Ovary (tissue), 9 donors: Measurements from ENCODE around the gene TXNRD2. TPM values are rescaled to one million over a fixed set of nuclear protein-coding genes. Genes with fewer than 3 reads are reported as not detected.

Experiments
- DNase-seq, 5 donors: peaks; one replicate each; pipeline ENCODE4 v3.0.0-alpha.2; 2019 to 2020
- H3K27ac ChIP-seq, 2 donors: fragments of 200-600 bp; one replicate each; pipeline versions ENCODE4 v1.5.1 to v1.8.0; 2019 to 2022
- H3K27me3 ChIP-seq: fragments of 200-600 bp; one replicate; pipeline ENCODE4 v1.8.0; 2022
- H3K36me3 ChIP-seq: fragments of 200-600 bp; sonication (generic); one replicate; pipeline ENCODE4 v1.5.1; 2019
- H3K4me1 ChIP-seq: one replicate; pipeline ENCODE4 v1.8.1; 2013; ENCODE audit warnings: mild to moderate bottlenecking, moderate library complexity; ENCODE audit not compliant: insufficient read depth
- H3K4me3 ChIP-seq: fragments of 200-600 bp; sonication (generic); one replicate; pipeline ENCODE4 v1.5.1; 2017
- H3K9me3 ChIP-seq, 2 donors: fragments of 200-600 bp in 1 of 2; sonication (generic) in 1 of 2; one replicate each; pipeline versions ENCODE4 v1.5.1 to v1.8.1; 2013 to 2019; ENCODE audit warnings: mild to moderate bottlenecking in 1 of 2, moderate library complexity in 1 of 2
- EP300 ChIP-seq: sonication (generic); formaldehyde crosslinking; IDR thresholded peaks from one replicate; pipeline ENCODE4 v1.6.1; 2017; ENCODE audit warnings: antibody characterized with exemption
- POLR2A ChIP-seq: fragments of 450-650 bp; IDR thresholded peaks from one replicate; pipeline ENCODE4 v1.6.1; 2017; ENCODE audit warnings: antibody characterized with exemption, mild to moderate bottlenecking, moderate library complexity
- WGBS, 3 donors: extraction: QIAGEN DNeasy Blood & Tissue Kit in 1 of 3; methylation state at CpG; one replicate each; pipeline versions ENCODE4 v1.1.5 to v1.1.7; 2013 to 2017; 5-methylcytosine and 5-hydroxymethylcytosine counted together
- intact Hi-C, 4 donors: fragments of 100-400 bp; cut with DNase I; formaldehyde crosslinking; loops; one replicate each; pipeline versions ENCODE4 v1.11.0 to v1.15.1; 2022 to 2023
- polyA plus RNA-seq, 2 donors: library from polyadenylated mRNA; stranded (reverse); fragments of 200-250 nt in 1 of 2; fragments of 350-450 nt in 1 of 2; fragmentation: Illumina TruSeq in 1 of 2; extraction: RNeasy Lipid Tissue Mini Kit (QIAGEN cat#74804) in 1 of 2; gene quantifications; one replicate each; pipeline ENCODE4 v1.2.3, GENCODE V29; 2013 to 2014
- total RNA-seq, 7 donors: library from RNA; depleted of rRNA in 2 of 7; stranded (reverse); fragments of >200 nt in 2 of 7; fragmentation: NEBNext Ultra II Directional in 3 of 7; extraction: Animal tissue kit (Norgen Biotek cat#: 25700) in 3 of 7; gene quantifications; one replicate each; pipeline versions ENCODE4 v1.1.0 to v1.2.4, GENCODE V29; 2016 to 2023
- TF ChIP-seq, protein P1 (sequence below), 3 donors: fragments of 450-650 bp in 2 of 3; fragments of 200-600 bp in 1 of 3; IDR thresholded peaks; one replicate each; pipeline versions ENCODE4 v1.5.1 to v1.8.0; 2016 to 2022; ENCODE audit warnings: antibody characterized with exemption in 3 of 3, mild to moderate bottlenecking in 1 of 3
- donor health status: DM: no; HTN: no; CAD: no; lungs with moderate emphysema.
- donor health status: DM: no; HTN: no; CAD: no.
- donor health status: Bipolar disorder and iron deficiency.
- donor health status: DM: yes; HTN: yes; CAD: no.
- donor health status: DM: no; HTN: no; CAD: no.
- donor health status: DM: yes; HTN: yes; CAD: no.

The TXNRD2 gene
- total and polyA plus RNA-seq, 9 donors = 21.3 to 37.8 (median 26.9) TPM

DNA sequence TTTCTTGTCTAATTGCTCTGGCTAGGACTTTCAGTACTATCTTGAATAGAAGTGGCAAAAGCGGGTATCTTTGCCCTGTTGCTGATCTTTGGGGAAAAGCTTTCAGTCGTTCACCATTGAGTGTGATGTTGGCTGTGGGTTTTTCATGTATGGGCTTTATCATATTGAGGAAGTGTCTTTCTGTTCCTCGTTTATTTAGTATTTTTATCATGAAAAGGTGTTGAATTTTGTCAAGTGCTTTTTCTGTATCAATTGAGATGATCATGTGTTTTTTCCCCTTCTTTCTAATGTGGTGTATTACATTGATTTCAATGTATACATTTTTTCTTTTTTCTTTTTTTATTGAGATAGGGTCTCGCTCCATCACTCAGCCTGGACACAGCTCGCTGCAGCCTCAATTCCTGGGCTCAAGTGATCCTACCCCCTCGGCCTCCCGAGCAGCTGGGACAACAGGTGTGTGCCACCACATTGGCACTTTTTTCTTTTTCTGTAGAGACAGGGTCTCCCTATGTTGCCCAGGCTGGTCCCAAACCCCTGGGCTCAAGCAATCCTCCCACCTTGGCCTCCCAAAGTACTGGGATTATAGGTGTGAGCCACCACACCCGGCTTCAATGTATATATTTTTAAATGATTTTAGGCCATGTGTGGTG lies 81.6 kb downstream of the TXNRD2 start:
- Histone ChIP-seq H3K9me3 (no peaks in the 10 kb centered on the region), H3K4me1 (peaks cover 2% of the 10 kb centered on the region), H3K36me3 (no peaks in the 10 kb centered on the region), H3K27ac (no peak overlapping the region), H3K4me3 (no peak overlapping the region), H3K27me3 (no peaks in the 10 kb centered on the region)
- intact Hi-C loops = no loop called here
- 96 to 97% (median 96%) methylated on average over 8 of the region's 8 CpGs for WGBS, 3 donors
- no peak for DNase-seq
- TF ChIP-seq, protein P1, sequence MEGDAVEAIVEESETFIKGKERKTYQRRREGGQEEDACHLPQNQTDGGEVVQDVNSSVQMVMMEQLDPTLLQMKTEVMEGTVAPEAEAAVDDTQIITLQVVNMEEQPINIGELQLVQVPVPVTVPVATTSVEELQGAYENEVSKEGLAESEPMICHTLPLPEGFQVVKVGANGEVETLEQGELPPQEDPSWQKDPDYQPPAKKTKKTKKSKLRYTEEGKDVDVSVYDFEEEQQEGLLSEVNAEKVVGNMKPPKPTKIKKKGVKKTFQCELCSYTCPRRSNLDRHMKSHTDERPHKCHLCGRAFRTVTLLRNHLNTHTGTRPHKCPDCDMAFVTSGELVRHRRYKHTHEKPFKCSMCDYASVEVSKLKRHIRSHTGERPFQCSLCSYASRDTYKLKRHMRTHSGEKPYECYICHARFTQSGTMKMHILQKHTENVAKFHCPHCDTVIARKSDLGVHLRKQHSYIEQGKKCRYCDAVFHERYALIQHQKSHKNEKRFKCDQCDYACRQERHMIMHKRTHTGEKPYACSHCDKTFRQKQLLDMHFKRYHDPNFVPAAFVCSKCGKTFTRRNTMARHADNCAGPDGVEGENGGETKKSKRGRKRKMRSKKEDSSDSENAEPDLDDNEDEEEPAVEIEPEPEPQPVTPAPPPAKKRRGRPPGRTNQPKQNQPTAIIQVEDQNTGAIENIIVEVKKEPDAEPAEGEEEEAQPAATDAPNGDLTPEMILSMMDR (IDR thresholded peaks at IDR 0.05) = no peak
- TF ChIP-seq POLR2A (no peak), EP300 (no peak)

DNA sequence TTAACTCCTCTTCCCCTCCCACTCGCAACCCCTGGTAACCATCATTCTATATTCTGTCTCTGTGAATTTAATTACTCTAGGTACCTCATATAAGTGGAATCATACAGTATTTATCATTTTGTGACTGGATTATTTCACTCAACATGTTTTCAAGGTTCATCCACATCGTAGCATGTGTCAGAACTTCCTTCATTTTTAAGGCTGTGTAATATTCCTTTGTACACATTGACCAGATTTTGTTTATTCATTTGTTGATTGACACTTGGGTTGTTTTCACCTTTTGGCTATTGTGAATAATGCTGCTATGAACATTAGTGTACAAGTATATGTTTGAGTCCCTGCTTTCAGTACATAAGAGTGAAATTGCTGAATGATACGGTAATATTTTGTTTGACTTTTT lies 84.2 kb downstream of the TXNRD2 start:
- Histone ChIP-seq H3K4me3 (no peak overlapping the region), H3K27me3 (no peaks in the 10 kb centered on the region), H3K27ac (no peak overlapping the region), H3K9me3 (no peaks in the 10 kb centered on the region), H3K36me3 (no peaks in the 10 kb centered on the region), H3K4me1 (peaks cover 12% of the 10 kb centered on the region)
- WGBS, 3 donors = 96 to 99% (median 97%) methylated on average over 3 of the region's 3 CpGs
- DNase-seq = no peak
- intact Hi-C loops = no loop called here
- TF ChIP-seq EP300 (no peak), POLR2A (no peak)

DNA sequence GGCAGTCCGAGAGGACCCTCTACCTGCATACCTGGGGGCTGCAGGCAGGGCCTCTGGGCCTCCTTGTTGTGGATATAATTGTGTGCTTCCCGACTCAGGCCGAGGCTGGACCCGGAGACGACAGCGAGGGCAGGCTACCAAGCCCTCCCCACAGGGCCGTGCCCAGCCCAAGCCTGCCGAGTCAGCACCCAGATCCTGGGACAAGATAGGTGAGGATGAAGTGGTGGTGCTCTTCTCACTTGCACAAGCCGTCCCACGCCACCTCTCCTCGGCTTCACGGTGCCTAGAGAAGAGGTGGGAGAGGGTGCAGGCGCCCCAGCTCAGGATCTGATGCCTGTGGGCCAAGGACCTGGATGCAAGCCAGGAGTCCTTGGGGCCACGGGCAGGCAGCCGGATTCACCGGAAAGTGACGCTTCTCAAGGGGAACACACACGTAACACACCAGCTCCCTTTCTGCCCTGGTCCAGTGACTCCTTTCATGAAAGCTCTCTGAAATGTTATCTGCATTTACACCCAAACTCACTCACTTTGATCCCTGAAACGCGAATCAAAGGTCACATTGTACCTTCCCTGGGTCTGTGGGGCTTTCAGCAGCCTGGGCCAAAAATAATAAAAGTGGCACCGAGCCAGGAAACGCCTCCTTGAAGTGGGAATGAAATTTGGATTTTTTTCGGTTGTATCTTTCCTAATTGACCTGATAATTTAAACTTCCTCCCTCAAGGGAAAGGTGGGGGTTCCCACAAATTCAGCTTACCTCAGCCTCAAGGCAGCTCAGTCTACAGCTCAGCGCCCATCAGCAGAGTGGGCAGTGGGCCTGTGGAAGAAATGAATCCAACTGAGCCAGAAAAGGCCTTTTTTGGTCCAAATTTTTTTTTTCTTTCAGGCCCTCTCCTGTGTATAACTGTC lies 85.9 kb downstream of the TXNRD2 start:
- TF ChIP-seq, protein P1 (IDR thresholded peaks at IDR 0.05) = no peak
- TF ChIP-seq POLR2A (no peak), EP300 (peak; percentile 2)
- H3K9me3 ChIP-seq = no peaks in the 10 kb centered on the region
- H3K36me3 ChIP-seq = no peaks in the 10 kb centered on the region
- peak overlapping the region; percentile 73 to 85 for H3K27ac ChIP-seq
- 5 to 7% (median 7%) methylated on average over 24 of the region's 24 CpGs for WGBS, 3 donors
- no peaks in the 10 kb centered on the region for H3K27me3 ChIP-seq
- H3K4me3 ChIP-seq = peak overlapping the region; percentile 92
- DNase-seq = peak; percentile 70 to 77 (median 74)
- intact Hi-C loops = no loop called here
- peaks cover 12% of the 10 kb centered on the region for H3K4me1 ChIP-seq

DNA sequence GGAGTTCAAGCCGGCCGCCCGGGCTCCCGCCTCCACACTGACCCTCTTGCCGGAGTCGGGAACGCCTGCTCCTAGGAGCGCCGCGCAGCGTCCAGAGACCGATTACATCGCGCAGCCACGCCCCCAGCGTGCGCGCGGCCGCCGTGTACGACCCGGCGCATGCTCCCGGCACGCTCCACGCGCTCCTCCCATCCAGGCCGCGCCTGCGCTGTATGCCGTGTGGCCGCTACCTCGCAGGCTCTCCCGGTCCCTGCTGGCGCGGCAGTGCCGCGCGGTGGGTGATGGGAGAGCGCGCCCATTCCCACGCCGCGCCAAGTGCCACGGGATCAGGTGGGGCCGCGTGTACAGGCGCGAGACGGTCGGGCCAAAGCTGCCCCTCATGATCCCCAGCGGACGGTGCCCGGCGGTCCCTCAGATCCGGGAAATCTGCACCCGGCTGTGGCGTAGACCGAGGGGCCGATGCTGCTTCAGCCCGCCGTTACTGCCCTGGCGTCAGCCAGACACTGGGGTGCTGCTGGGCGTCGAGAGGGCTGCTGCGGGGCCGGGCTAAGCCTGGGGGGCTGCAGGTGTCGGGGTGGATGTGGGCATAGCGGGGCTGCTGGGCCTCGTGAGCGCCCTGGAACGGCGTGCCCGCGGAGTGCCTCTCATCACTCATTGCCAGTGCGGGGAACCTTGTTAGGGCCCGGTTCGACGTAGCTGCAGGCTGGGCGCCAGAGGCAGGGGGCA lies 86.7 kb downstream of the TXNRD2 start, which contains the start of the genes GNB1L and RTL10:
Gene GNB1L, minus strand, starts transcription at position 97 of the 726 bp plus-strand sequence. CDS start 33,519 bp downstream, outside the sequence.
Gene RTL10, minus strand, starts transcription at position 97 of the 726 bp plus-strand sequence. CDS start 2,613 bp downstream, outside the sequence.
- Histone ChIP-seq H3K9me3 (no peaks in the 10 kb centered on the region), H3K27ac (peak within 1 kb of the TSS; percentile 73 to 85), H3K4me3 (peak within 1 kb of the TSS; percentile 92), H3K36me3 (no peaks in the 10 kb centered on the region), H3K27me3 (no peaks in the 10 kb centered on the region), H3K4me1 (peaks cover 12% of the 10 kb centered on the region)
- 0 to 1% (median 0%) methylated on average over 57 to 81 of the region's 81 CpGs for WGBS, 3 donors
- TF ChIP-seq POLR2A (peak; percentile 86), EP300 (no peak)
- TF ChIP-seq, protein P1 (IDR thresholded peaks at IDR 0.05) = peak in 1 of 3 donors; percentile 14
- intact Hi-C loops = loop anchor here in 1 of 4 donors (5.0 kb wide), 2 partner anchors 37 to 87 kb away; partner anchors contain the start of genes COMT and TXNRD2
- peak; percentile 97 to 99 (median 97) for DNase-seq
